WTC11 (cell line): ENCODE data around the gene PLPPR1. TPM values are rescaled to one million over a fixed set of nuclear protein-coding genes. Genes with fewer than 3 reads are reported as not detected.
"Not testable (repeated sequence)": the region's sequence is repeated elsewhere in the genome, so short reads cannot be mapped to it uniquely, and the experiment has no call there.

ENCODE experiments used
- ATAC-seq: fragments of 200-7000 bp; cut with Tn5 transposase; 2 replicates; pipeline ENCODE4 v1.10.0; 2021; ENCODE audit warnings: mild to moderate bottlenecking, moderate library complexity
- CTCF ChIA-PET: fragments of 300-600 bp; sonication (Branson Sonifier 250); formaldehyde crosslinking; loops from one replicate; lab custom pipeline; 2021; ENCODE audit warnings: antibody characterized with exemption; lab: Charles Lee
- POLR2A ChIA-PET: fragments of 350-600 bp; sonication (Branson Sonifier 250); formaldehyde crosslinking; loops from one replicate; lab custom pipeline; 2021; ENCODE audit warnings: antibody characterized with exemption; lab: Charles Lee
- DNase-seq: peaks from one replicate; pipeline ENCODE4 v3.0.0; 2021; ENCODE audit warnings: low spot score
- H3K27ac Mint-ChIP-seq: 2 replicates; pipeline ENCODE4 v1.8.0; 2021; ENCODE audit warnings: mixed read lengths
- H3K27me3 Mint-ChIP-seq: 2 replicates; pipeline ENCODE4 v1.8.0; 2021; ENCODE audit warnings: low read depth, mild to moderate bottlenecking, moderate library complexity, mixed read lengths
- H3K36me3 Mint-ChIP-seq: 2 replicates; pipeline ENCODE4 v1.8.0; 2021; ENCODE audit warnings: mixed read lengths
- H3K4me1 Mint-ChIP-seq: 2 replicates; pipeline ENCODE4 v1.8.0; 2022; ENCODE audit warnings: mixed read lengths
- H3K4me3 Mint-ChIP-seq: 2 replicates; pipeline ENCODE4 v1.8.0; 2021; ENCODE audit warnings: mild to moderate bottlenecking, moderate library complexity, mixed read lengths
- H3K9me3 Mint-ChIP-seq: 2 replicates; pipeline ENCODE4 v1.8.0; 2021; ENCODE audit warnings: mixed read lengths
- ATF3 ChIP-seq: sonication (generic); formaldehyde crosslinking; conservative IDR thresholded peaks from 2 replicates; pipeline ENCODE4 v1.8.1; 2022; ENCODE audit warnings: mild to moderate bottlenecking, missing genetic modification reagents
- CBFB ChIP-seq: sonication (generic); formaldehyde crosslinking; IDR thresholded peaks from 2 replicates; pipeline ENCODE4 v1.8.1; 2022; ENCODE audit warnings: mild to moderate bottlenecking, low read depth, missing genetic modification reagents
- E2F1 ChIP-seq: sonication (generic); formaldehyde crosslinking; IDR thresholded peaks from 2 replicates; pipeline ENCODE4 v1.8.0; 2022; ENCODE audit warnings: mild to moderate bottlenecking, missing genetic modification reagents
- ERG ChIP-seq: fragments of 250-450 bp; sonication (Bioruptor Pico); IDR thresholded peaks from 2 replicates; pipeline ENCODE4 v1.8.0; 2021; ENCODE audit warnings: mild to moderate bottlenecking
- ESRRA ChIP-seq: sonication (generic); formaldehyde crosslinking; IDR thresholded peaks from 2 replicates; pipeline ENCODE4 v1.8.1; 2022; ENCODE audit warnings: mild to moderate bottlenecking, missing genetic modification reagents, borderline replicate concordance
- FOXJ3 ChIP-seq: sonication (generic); formaldehyde crosslinking; IDR thresholded peaks from 2 replicates; pipeline ENCODE4 v1.9.0; 2021; ENCODE audit warnings: missing genetic modification reagents, mild to moderate bottlenecking, borderline replicate concordance
- FOXK1 ChIP-seq: sonication (generic); formaldehyde crosslinking; IDR thresholded peaks from 2 replicates; pipeline ENCODE4 v1.8.0; 2022; ENCODE audit warnings: mild to moderate bottlenecking, moderate library complexity, missing genetic modification reagents
- KAT7 ChIP-seq: sonication (generic); formaldehyde crosslinking; IDR thresholded peaks from 2 replicates; pipeline ENCODE4 v1.8.1; 2023; ENCODE audit warnings: missing genetic modification reagents, mild to moderate bottlenecking, borderline replicate concordance
- MXD4 ChIP-seq: fragments of 250-450 bp; sonication (Bioruptor Pico); IDR thresholded peaks from 2 replicates; pipeline ENCODE4 v1.8.0; 2021; ENCODE audit warnings: mild to moderate bottlenecking, moderate library complexity, borderline replicate concordance
- NFE2L1 ChIP-seq: sonication (generic); formaldehyde crosslinking; IDR thresholded peaks from 2 replicates; pipeline ENCODE4 v1.8.1; 2023; ENCODE audit warnings: missing genetic modification reagents
- NR2C2 ChIP-seq: sonication (generic); formaldehyde crosslinking; IDR thresholded peaks from 2 replicates; pipeline ENCODE4 v1.8.0; 2022; ENCODE audit warnings: mild to moderate bottlenecking, missing genetic modification reagents
- RELA ChIP-seq: sonication (generic); formaldehyde crosslinking; IDR thresholded peaks from 2 replicates; pipeline ENCODE4 v1.8.1; 2022; ENCODE audit warnings: missing genetic modification reagents, mild to moderate bottlenecking, borderline replicate concordance
- RORB ChIP-seq: fragments of 250-450 bp; sonication (Bioruptor Pico); IDR thresholded peaks from 2 replicates; pipeline ENCODE4 v1.9.0; 2021; ENCODE audit warnings: mild to moderate bottlenecking
- SP1 ChIP-seq: sonication (generic); formaldehyde crosslinking; conservative IDR thresholded peaks from 2 replicates; pipeline ENCODE4 v1.8.1; 2022; ENCODE audit warnings: missing genetic modification reagents
- TEAD1 ChIP-seq: sonication (generic); formaldehyde crosslinking; IDR thresholded peaks from 2 replicates; pipeline ENCODE4 v1.8.0; 2022; ENCODE audit warnings: mild to moderate bottlenecking, missing genetic modification reagents
- TEAD4 ChIP-seq: sonication (generic); formaldehyde crosslinking; IDR thresholded peaks from 2 replicates; pipeline ENCODE4 v1.8.0; 2022; ENCODE audit warnings: mild to moderate bottlenecking, missing genetic modification reagents
- TP53 ChIP-seq: sonication (generic); formaldehyde crosslinking; IDR thresholded peaks from 2 replicates; pipeline ENCODE4 v1.8.1; 2023; ENCODE audit warnings: mild to moderate bottlenecking, missing genetic modification reagents
- ZMAT4 ChIP-seq: fragments of 250-450 bp; sonication (Bioruptor Pico); IDR thresholded peaks from 2 replicates; pipeline ENCODE4 v1.9.0; 2021; ENCODE audit warnings: mild to moderate bottlenecking
- ZNF121 ChIP-seq: sonication (generic); formaldehyde crosslinking; IDR thresholded peaks from 2 replicates; pipeline ENCODE4 v1.8.0; 2023; ENCODE audit warnings: missing genetic modification reagents
- ZNF396 ChIP-seq: fragments of 250-450 bp; sonication (Bioruptor Pico); IDR thresholded peaks from 2 replicates; pipeline ENCODE4 v1.8.0; 2021; ENCODE audit warnings: mild to moderate bottlenecking, moderate library complexity, borderline replicate concordance
- ZNF423 ChIP-seq: fragments of 250-450 bp; sonication (Bioruptor Pico); IDR thresholded peaks from 2 replicates; pipeline ENCODE4 v2.1.2; 2022; ENCODE audit warnings: mild to moderate bottlenecking, moderate library complexity
- ZNF671 ChIP-seq: fragments of 250-450 bp; sonication (Bioruptor Pico); IDR thresholded peaks from 2 replicates; pipeline ENCODE4 v1.8.0; 2021; ENCODE audit warnings: mild to moderate bottlenecking
- total RNA-seq: library from RNA; stranded (reverse); gene quantifications from 3 replicates; pipeline ENCODE4 v1.2.3, GENCODE V29; 2021
- TF ChIP-seq, protein P1 (sequence below): sonication (generic); formaldehyde crosslinking; IDR thresholded peaks from 2 replicates; pipeline ENCODE4 v1.8.1; 2022; ENCODE audit warnings: missing genetic modification reagents, borderline replicate concordance
- TF ChIP-seq, protein P2 (sequence below): sonication (generic); formaldehyde crosslinking; IDR thresholded peaks from 2 replicates; pipeline ENCODE4 v1.8.1; 2023; ENCODE audit warnings: mild to moderate bottlenecking, moderate library complexity, missing genetic modification reagents

The PLPPR1 gene
- total RNA-seq, 1 experiment from 2014 or later: 1.5 TPM

DNA sequence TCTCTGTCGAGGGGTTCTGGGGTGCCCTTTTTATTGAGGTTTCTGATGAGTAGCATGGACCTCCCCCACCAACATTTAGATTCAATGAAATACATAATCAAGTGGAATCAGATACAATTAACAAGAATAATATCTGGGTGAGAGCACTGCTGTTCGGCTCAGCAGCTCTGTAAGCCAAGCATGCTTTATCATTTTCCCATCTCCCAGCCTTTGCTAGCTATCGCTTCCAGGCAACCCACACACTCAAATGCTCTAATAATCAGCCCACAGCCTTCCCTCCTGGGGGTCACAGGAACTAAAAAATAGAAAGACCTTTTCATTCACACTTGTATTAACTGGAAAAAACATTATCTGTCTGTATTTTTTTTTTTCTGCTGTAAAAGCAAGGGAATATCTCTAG lies 8.9 kb downstream of the PLPPR1 start (continued):
- TF ChIP-seq ZNF671 (CRISPR knock-in tag) (no peak), ERG (CRISPR knock-in tag) (no peak), SP1 (CRISPR knock-in tag) (no peak), RELA (CRISPR knock-in tag) (no peak)
- TF ChIP-seq, protein P1, sequence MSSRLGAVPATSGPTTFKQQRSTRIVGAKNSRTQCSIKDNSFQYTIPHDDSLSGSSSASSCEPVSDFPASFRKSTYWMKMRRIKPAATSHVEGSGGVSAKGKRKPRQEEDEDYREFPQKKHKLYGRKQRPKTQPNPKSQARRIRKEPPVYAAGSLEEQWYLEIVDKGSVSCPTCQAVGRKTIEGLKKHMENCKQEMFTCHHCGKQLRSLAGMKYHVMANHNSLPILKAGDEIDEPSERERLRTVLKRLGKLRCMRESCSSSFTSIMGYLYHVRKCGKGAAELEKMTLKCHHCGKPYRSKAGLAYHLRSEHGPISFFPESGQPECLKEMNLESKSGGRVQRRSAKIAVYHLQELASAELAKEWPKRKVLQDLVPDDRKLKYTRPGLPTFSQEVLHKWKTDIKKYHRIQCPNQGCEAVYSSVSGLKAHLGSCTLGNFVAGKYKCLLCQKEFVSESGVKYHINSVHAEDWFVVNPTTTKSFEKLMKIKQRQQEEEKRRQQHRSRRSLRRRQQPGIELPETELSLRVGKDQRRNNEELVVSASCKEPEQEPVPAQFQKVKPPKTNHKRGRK (CRISPR knock-in tag): no peak

DNA sequence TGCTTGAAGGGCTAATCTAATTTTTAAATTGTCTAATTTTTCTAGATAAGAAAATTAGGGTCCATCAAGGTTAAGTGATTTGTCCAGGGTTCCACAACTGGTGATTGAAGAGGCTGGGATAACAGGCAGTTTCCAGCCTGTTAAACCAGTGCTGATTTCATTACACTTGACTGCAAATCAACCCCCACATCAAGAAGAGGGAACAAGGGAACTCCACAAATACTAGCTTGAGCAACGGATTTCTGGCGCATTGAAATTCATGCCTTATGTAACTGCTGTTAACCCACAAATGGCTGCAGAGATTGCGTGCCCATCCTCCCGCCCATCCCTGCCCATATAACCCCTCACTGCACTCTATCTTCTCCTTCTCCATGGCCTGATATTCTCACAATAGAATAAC lies 10.0 kb downstream of the PLPPR1 start:
- ChIA-PET CTCF (interaction anchor here (0.7 to 0.8 kb wide), 2 partner anchors 13 to 81 kb away, joined by 3 to 4 read pairs; no protein-coding TSS in a partner anchor), POLR2A (no interaction called here)
- Mint-ChIP-seq H3K9me3 (peaks cover 5% of the 10 kb centered on the region; the same call in 1 of the 2 replicates), H3K27me3 (no peaks in the 10 kb centered on the region; the same call in 1 of the 2 replicates), H3K4me1 (no peaks in the 10 kb centered on the region), H3K36me3 (no peaks in the 10 kb centered on the region), H3K27ac (no peak overlapping the region), H3K4me3 (no peak overlapping the region)
- DNase-seq: no peak
- TF ChIP-seq ATF3 (CRISPR knock-in tag): no peak
- no peak for TF ChIP-seq TP53 (CRISPR knock-in tag)
- TF ChIP-seq ZNF423 (CRISPR knock-in tag): no peak
- TF ChIP-seq ZMAT4 (CRISPR knock-in tag): no peak
- no peak for TF ChIP-seq TEAD1 (CRISPR knock-in tag)
- no peak for TF ChIP-seq FOXJ3 (CRISPR knock-in tag)
- TF ChIP-seq RORB: no peak
- TF ChIP-seq NR2C2 (CRISPR knock-in tag): no peak
- TF ChIP-seq, protein P2, sequence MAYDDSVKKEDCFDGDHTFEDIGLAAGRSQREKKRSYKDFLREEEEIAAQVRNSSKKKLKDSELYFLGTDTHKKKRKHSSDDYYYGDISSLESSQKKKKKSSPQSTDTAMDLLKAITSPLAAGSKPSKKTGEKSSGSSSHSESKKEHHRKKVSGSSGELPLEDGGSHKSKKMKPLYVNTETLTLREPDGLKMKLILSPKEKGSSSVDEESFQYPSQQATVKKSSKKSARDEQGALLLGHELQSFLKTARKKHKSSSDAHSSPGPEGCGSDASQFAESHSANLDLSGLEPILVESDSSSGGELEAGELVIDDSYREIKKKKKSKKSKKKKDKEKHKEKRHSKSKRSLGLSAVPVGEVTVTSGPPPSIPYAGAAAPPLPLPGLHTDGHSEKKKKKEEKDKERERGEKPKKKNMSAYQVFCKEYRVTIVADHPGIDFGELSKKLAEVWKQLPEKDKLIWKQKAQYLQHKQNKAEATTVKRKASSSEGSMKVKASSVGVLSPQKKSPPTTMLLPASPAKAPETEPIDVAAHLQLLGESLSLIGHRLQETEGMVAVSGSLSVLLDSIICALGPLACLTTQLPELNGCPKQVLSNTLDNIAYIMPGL (CRISPR knock-in tag): no peak
- TF ChIP-seq ZNF396: no peak
- TF ChIP-seq ESRRA (CRISPR knock-in tag): no peak
- no peak for TF ChIP-seq KAT7
- TF ChIP-seq NFE2L1 (CRISPR knock-in tag): no peak
- TF ChIP-seq CBFB (CRISPR knock-in tag): no peak
- TF ChIP-seq ZNF121 (CRISPR knock-in tag): no peak
- no peak for TF ChIP-seq TEAD4 (CRISPR knock-in tag)
- no peak for TF ChIP-seq FOXK1 (CRISPR knock-in tag)
- no peak for TF ChIP-seq MXD4 (CRISPR knock-in tag)
- TF ChIP-seq E2F1 (CRISPR knock-in tag): no peak
- TF ChIP-seq, all 79 proteins: peak for 0
- ATAC-seq: no peak

DNA sequence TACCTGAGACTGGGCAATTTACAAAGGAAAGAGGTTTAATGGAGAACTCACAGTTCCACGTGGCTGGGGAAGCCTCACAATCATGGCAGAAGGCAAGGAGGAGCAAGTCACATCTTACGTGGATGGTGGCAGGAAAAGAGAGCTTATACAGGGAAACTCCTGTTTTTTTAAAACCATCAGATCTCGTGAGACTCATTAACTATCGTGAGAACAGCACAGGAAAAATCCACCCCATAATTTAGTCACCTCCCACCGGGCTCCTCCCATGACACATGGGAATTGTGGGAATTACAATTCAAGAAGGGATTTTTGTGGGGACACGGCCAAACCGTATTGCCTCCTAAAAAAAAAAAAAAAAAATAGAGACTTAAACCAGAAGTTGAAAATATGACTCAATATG lies 11.1 kb downstream of the PLPPR1 start:
- H3K27me3 Mint-ChIP-seq, H3K9me3 Mint-ChIP-seq, ATAC-seq, H3K27ac Mint-ChIP-seq, CTCF ChIA-PET, H3K4me3 Mint-ChIP-seq, H3K4me1 Mint-ChIP-seq, DNase-seq, H3K36me3 Mint-ChIP-seq: not testable (repeated sequence)
- POLR2A ChIA-PET: interaction anchor here (0.7 kb wide), 1 partner anchor 131 kb away, joined by 5 read pairs; no protein-coding TSS in a partner anchor
